D721Med (cell line): Measurements from ENCODE around the gene NFX1.

Experiments
- DNase-seq: peaks from one replicate; pipeline ENCODE4 v3.0.0; 2011; ENCODE audit warnings: low spot score; ENCODE audit not compliant: insufficient read length
- FAIRE-seq: peaks from 2 replicates; lab custom pipeline; 2011; peaks lifted over from hg19 to GRCh38; lab: Jason Lieb, UNC
- TF ChIP-seq, protein P1 (sequence below): IDR thresholded peaks from 2 replicates; pipeline ENCODE4 v1.5.1; 2012; ENCODE audit warnings: mild to moderate bottlenecking, control low read depth; ENCODE audit not compliant: insufficient read depth; ENCODE audit errors: missing control alignments

Gene NFX1

DNA sequence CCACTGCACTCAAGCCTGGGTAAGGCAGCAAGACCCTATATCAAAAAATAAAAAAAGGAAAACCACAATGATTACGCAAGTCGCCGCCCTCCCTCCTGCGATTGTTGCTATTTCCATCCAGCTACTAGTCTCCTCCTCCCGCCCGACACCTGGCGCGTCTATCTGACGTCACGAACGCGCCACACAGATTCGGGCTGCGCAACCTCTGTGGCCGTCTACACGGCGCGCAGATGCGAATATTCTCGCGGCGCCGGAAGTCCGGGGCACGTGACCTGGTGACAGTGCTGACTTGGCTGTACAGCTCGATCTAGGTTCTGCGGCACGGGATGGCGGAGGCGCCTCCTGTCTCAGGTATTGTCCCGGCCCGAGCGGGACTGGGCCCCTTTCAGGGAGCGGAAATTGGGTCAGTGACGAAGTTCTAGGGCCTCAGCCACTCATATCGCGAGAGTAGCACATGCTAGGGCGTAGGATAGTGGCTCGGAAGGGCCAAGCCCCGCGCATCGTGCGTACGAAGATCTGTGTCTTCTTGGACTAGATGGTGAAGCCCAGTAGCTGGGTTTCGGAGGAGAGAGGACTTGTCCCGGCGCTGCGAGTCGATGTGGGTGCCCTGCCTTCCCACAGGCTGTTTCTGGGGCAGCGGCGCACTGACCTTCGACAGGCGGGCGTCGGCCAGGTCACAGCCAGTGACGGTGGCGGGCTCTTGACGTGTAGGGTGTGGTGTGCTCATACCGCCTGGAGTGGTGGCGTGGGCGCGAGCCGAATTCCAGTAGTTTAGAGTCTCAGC is at the start of gene NFX1:
Gene NFX1, plus strand, starts transcription at position 270 of the 784 bp plus-strand sequence. Its CDS starts 57 bp downstream, at position 327.
- DNase-seq = peak; percentile 90
- TF ChIP-seq, protein P1, sequence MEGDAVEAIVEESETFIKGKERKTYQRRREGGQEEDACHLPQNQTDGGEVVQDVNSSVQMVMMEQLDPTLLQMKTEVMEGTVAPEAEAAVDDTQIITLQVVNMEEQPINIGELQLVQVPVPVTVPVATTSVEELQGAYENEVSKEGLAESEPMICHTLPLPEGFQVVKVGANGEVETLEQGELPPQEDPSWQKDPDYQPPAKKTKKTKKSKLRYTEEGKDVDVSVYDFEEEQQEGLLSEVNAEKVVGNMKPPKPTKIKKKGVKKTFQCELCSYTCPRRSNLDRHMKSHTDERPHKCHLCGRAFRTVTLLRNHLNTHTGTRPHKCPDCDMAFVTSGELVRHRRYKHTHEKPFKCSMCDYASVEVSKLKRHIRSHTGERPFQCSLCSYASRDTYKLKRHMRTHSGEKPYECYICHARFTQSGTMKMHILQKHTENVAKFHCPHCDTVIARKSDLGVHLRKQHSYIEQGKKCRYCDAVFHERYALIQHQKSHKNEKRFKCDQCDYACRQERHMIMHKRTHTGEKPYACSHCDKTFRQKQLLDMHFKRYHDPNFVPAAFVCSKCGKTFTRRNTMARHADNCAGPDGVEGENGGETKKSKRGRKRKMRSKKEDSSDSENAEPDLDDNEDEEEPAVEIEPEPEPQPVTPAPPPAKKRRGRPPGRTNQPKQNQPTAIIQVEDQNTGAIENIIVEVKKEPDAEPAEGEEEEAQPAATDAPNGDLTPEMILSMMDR = no peak
- FAIRE-seq = no peak

- FAIRE-seq = no peak
- no peak for DNase-seq
These were observed 49.0 kb upstream of the NFX1 start for GRCh38 chr9:33241298-33241697.

GRCh38 chr9:33242609-33243134 is 47.6 kb upstream of the NFX1 start:
- DNase-seq = no peak
- TF ChIP-seq, protein P1 = no peak
- no peak for FAIRE-seq

More at GRCh38 chr9:33241298-33241697, 49.0 kb upstream of the NFX1 start:
- TF ChIP-seq, protein P1 = no peak

DNA sequence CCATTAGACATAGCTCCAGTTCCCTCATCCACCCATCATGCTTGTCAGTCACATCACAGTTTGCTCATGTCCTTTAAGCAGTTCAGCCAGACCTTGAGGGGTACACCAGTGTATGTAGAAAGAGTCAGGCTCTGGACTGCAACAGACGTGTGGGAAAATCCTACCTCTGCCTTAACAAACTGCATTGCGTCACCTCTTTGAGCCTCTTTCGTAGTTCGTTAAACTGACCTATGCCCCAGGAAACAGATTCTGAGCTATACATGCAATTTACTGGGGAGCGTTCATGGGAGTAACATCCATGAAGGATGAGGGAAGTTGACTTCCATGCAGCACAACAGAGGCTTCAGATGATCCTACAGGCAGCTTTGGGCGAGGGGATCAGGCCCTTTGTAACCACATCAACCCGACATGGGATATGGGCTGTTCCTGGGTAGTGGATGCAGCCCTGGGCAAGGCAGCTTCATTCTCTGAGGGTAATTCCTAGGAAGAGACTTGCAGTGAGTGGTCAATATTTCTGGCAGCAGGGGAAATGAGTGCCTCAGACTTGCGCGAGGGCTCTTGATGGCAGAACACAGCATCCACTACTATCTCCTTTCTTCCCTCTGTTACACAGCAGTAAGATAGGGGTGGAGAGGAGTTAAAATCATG is 46.1 kb upstream of the NFX1 start:
- FAIRE-seq = no peak
- no peak for DNase-seq
- TF ChIP-seq, protein P1 = no peak

GRCh38 chr9:33245341-33245740 is 45.0 kb upstream of the NFX1 start:
- TF ChIP-seq, protein P1 = no peak
- FAIRE-seq (no peak), DNase-seq (no peak)

DNA sequence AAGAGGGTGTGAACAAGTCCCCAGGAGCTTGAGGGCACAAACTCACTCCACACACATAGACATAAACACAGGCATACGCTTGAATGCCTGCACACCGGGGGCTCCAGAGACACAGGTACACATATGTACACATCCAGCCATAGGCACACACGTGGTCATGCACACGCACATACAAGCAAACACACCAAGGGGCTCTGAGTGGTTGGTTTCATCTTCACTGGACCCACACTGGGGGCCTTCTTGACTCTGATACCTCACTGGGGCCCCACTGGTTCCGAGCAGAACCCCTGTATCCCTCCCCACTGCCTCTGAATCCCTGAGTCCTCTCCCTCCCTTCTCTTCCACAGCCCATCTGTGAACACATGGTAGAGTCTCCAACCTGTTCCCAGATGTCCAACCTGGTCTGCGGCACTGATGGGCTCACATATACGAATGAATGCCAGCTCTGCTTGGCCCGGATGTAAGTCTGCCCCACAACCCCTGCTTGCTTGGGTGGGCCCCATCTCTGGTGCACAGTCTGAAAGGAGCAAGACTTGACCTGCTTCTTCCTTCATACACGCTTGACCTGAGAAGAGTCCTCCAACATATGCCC is 44.0 kb upstream of the NFX1 start:
- TF ChIP-seq, protein P1 = no peak
- DNase-seq (no peak), FAIRE-seq (no peak)
